ENCODE measurements around the gene UQCC2. TPM values are rescaled to one million over a fixed set of nuclear protein-coding genes. Genes with fewer than 3 reads are reported as not detected.
A peak's percentile ranks its signal among the peaks of the same experiment; 100 is the strongest.

UQCC2 gene
- total RNA-seq = 10 to 100 TPM; 21.1 to 74.7 (median 32.7) TPM

DNA sequence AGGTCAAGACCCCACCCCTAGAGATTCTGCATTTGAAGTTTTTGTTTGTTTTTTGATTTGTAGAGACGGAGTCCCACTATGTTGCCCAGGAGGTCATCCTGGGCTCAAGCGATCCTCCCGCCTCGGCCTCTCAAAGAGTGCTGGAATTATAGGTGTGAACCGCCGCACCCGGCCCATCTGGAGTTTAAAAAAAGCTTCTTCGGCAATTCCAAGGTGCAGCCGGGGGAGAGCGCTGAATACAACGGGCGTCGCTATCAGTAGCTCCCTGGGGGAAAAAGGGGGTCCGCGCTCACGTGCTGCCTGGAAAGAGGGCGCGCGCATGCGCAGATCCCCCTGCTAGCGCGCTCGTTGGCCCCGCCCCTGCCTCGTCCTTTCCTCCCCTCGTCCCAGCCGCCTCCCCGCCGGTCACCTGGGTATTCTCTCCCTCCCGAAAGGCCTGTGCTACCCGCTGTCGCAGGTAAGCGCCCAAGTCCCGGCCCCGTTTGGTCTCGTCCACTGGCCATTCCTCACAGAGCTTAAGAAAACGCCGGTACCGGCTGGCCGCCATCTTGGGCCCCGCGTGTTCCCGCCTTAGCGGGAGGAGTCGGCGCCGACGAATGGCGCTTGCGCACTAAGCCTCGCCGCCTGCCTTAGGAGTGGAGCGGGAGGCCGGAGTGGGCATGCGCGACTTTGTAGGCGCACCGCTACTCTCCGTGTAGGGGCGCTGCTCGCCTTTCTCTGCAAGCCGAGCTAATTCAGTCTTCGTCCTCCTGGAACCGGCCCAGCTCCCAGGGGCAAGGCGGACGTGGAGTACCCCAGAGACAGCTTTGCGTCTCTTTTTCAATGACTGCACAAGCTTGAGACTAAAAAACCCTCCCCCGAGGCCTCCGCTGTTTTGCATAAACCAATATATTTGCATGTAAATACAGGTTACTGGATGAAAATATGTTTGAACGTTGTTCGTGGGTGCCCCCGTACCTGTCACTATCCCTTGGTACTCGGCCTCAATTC lies at the start of gene UQCC2:
Gene UQCC2, minus strand, starts transcription at position 561 of the 990 bp plus-strand sequence. Its CDS starts 14 bp downstream, at position 547.
- Histone ChIP-seq H3K4me1 (peaks cover 21 to 25% of the 10 kb centered on the region in 2 donors), H3K27ac (peak within 1 kb of the TSS; percentile 74 to 86 (median 85)), H3K4me3 (replicated peaks in 1 of 3) (peak within 1 kb of the TSS in 2 of 3 donors; percentile 40 to 86), H3K27me3 (no peaks in the 10 kb centered on the region), H3K9me3 (no peaks in the 10 kb centered on the region), H3K36me3 (no peaks in the 10 kb centered on the region)
- peak; percentile 98 for DNase-seq
- 3 to 4% methylated on average over 40 to 42 of the region's 73 CpGs for WGBS, 2 donors
- intact Hi-C loops (cut with DNase I) = no loop called here
- peak in 4 of 6 experiments; percentile 75 to 95 (median 77) for TF ChIP-seq CTCF (IDR thresholded peaks at IDR 0.05)
- TF ChIP-seq POLR2A (IDR thresholded peaks at IDR 0.05) = peak in 1 of 2 donors; percentile 80

GRCh38 chr6:33759887-33760629 lies 48.6 kb upstream of the UQCC2 start:
- no peak overlapping the region for H3K4me3 ChIP-seq (replicated peaks in 1 of 3)
- TF ChIP-seq POLR2A (IDR thresholded peaks at IDR 0.05) (no peak), CTCF (IDR thresholded peaks at IDR 0.05) (no peak)

GRCh38 chr6:33758815-33759216 lies 47.3 kb upstream of the UQCC2 start:
- Histone ChIP-seq H3K36me3 (no peaks in the 10 kb centered on the region), H3K9me3 (no peaks in the 10 kb centered on the region), H3K27ac (peak overlapping the region; percentile 71 to 81 (median 73)), H3K4me3 (replicated peaks in 1 of 3) (no peak overlapping the region), H3K4me1 (peaks cover 61 to 79% of the 10 kb centered on the region in 2 donors), H3K27me3 (no peaks in the 10 kb centered on the region)
- TF ChIP-seq CTCF (IDR thresholded peaks at IDR 0.05) (no peak), POLR2A (IDR thresholded peaks at IDR 0.05) (no peak)
- DNase-seq = no peak
- WGBS, 2 donors = 28 to 36% methylated on average over 7 of the region's 7 CpGs
- intact Hi-C loops (cut with DNase I) = no loop called here

More at GRCh38 chr6:33759887-33760629, 48.6 kb upstream of the UQCC2 start:
- Histone ChIP-seq H3K9me3 (no peaks in the 10 kb centered on the region), H3K27ac (peak overlapping the region; percentile 68 to 75 (median 73)), H3K36me3 (no peaks in the 10 kb centered on the region), H3K4me1 (peaks cover 49 to 67% of the 10 kb centered on the region in 2 donors), H3K27me3 (no peaks in the 10 kb centered on the region)
- DNase-seq = peak in 1 of 2 donors; percentile 32
- WGBS, 2 donors = 64 to 65% methylated on average over 8 to 9 of the region's 9 CpGs
- intact Hi-C loops (cut with DNase I) = loop anchor here (10.0 kb wide), 1 partner anchor 175 kb away; the partner anchor contains the start of gene BAK1

DNA sequence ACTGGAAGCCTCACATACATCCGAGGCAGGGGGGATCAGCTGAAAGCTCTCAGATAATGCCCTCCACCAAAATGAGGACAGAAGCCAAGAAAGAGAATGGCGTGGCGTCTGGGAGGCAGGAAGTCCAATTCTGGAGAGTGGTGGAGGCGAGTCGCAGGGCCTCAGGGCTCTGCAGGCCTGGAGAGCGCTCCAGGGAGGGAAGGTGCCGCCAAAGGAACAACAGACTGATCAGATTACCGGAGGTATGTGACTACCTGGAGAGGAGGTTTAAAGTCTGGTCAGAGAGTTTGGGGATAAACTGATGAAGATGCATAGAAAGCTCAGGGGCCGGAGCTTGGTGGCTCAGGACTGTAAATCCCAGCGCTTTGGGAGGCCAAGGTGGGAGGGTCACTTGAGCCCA lies 46.4 kb upstream of the UQCC2 start:
- peaks cover 61 to 79% of the 10 kb centered on the region in 2 donors for H3K4me1 ChIP-seq
- H3K27me3 ChIP-seq = no peaks in the 10 kb centered on the region
- no peak for DNase-seq
- H3K27ac ChIP-seq = peak overlapping the region; percentile 71 to 81 (median 73)
- no peak overlapping the region for H3K4me3 ChIP-seq (replicated peaks in 1 of 3)
- no peaks in the 10 kb centered on the region for H3K9me3 ChIP-seq
- WGBS, 2 donors = 90 to 91% methylated on average over 10 of the region's 10 CpGs
- TF ChIP-seq POLR2A (IDR thresholded peaks at IDR 0.05) (no peak), CTCF (IDR thresholded peaks at IDR 0.05) (no peak)
- intact Hi-C loops (cut with DNase I) = no loop called here
- H3K36me3 ChIP-seq = no peaks in the 10 kb centered on the region
